NCI-H1092 treated with DMSO at 0.1 percent for 48 hours (cell line): Measurements from ENCODE around the gene PACC1.
"Not testable (repeated sequence)": the region's sequence is repeated elsewhere in the genome, so short reads cannot be mapped to it uniquely, and the experiment has no call there.

Experiments
- DNase-seq: peaks from one replicate; lab custom pipeline; 2025; lab: John Stamatoyannopoulos, UW

The PACC1 gene

DNA sequence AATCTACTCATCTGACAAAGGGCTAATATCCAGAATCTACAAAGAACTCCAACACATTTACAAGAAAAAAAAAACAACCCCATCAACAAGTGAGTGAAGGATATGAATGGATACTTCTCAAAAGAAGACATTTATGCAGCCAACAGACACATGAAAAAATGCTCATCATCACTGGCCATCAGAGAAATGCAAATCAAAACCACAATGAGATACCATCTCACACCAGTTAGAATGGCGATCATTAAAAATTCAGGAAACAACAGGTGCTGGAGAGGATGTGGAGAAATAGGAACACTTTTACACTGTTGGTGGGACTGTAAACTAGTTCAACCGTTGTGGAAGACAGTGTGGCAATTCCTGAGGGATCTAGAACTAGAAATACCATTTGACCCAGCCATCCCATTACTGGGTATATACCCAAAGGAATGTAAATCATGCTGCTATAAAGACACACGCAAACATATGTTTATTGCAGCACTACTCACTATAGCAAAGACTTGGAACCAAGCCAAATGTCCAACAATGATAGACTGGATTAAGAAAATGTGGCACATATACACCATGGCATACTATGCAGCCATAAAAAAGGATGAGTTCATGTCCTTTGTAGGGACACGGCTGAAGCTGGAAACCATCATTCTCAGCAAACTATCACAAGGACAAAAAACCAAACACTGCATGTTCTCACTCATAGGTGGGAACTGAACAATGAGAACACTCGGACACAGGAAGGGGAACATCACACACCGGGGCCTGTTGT lies 18.8 kb downstream of the PACC1 start:
- not testable (repeated sequence) for DNase-seq

- no peak for DNase-seq
Measured at GRCh38 chr1:212388985-212389716, 25.5 kb downstream of the PACC1 start.

GRCh38 chr1:212386029-212386428 lies 28.7 kb downstream of the PACC1 start:
- no peak for DNase-seq

- no peak for DNase-seq
Measured at GRCh38 chr1:212381397-212382035, 33.2 kb downstream of the PACC1 start.

GRCh38 chr1:212379366-212379765 lies 35.3 kb downstream of the PACC1 start:
- DNase-seq, result no peak

DNA sequence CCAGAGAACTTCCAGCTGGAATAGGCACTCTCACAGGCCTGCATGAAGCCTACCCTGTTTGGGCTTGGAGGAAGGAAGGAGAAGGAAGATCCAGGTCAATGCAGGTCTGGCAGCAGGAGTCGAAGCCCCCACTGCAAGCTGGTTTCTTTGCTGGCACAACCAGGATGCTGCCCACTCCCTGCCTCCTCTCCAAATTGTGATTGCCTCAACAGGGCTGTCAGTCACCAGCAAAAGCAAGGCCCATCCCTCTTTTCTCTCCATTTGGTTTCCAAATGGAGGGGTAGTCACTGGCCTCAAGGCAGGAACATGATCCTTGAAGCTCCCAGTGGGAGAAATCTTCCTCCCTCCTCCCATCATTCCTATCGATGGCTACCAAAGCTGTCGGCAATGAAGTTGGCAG lies 37.0 kb downstream of the PACC1 start:
- DNase-seq, result no peak

DNA sequence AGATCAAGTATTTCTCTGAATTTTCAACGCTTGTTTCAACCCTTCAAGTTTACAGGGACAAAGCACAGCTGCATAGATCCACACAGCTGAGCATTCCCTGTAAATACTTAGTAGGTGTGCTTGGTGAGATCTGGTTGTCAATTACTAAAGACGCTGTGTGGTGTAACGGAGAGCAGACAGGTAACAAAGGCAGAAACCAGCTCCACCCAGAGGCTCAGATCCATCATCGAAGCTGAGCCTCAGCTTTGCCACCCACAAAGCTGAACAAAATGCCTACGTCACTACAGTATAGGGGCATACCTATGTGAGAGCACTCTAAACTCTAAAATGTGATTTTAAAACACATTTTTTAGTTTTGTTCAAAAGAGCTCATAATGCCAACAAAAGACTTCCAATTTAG lies 38.7 kb downstream of the PACC1 start:
- no peak for DNase-seq

DNA sequence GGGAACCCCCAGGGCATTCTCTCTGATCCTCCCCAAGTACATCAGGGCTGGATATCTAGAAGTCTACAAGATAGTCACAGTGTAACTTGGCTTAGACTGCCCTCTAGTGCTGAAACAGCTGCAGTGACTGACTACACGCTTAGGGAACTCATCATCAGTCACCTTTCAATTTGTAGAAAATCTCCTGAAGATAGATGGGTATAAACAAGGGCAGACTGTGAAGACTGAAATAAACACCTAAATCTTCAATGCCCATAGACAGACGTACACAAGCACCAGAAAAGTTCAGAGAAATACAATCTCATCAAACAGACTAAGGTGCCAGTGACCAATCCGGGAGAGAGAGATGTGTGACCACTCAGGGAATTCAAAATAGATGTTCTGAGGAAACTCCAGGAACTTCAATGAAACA lies 46.6 kb downstream of the PACC1 start:
- DNase-seq, result peak; percentile 35

GRCh38 chr1:212367474-212368072 lies 47.1 kb downstream of the PACC1 start:
- no peak for DNase-seq

DNA sequence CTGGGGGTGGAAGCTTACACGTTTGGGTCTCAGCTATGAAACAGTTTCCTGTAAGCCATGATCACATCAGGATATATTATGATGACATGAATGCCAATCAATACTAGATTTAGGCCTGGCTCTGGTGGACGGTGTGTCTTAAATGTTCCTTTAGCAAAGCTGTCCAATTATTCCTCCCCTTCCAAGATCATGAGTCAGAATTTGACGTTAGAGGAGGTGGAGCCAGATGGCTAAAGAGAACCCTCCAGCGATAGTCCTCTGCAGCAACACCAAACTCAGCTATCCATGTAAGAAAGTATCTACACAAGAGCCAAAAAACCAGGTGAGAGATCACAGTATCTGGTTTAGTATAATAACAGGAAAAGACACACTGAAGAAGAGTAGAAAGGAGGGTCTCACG lies 47.8 kb downstream of the PACC1 start:
- DNase-seq, result no peak

DNA sequence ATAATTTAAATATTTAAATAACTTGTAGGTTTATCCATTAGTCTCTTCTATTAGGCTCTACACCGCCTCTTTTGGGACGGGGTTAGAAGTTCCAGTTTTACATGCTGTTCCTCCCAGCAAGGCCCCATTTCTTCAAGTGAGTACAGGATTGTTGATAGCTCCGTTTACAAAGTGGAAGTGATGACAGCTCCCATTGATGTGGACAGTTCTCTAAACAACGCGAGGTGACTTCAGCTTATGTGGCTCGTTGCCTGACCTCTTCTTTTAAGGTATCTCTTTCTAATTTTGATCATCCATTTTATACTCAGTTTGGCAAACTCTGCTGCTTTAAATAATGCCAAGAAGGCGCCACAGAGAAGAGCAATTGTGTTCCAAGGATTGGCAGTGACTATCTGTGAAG lies 49.7 kb downstream of the PACC1 start:
- DNase-seq, result no peak

GRCh38 chr1:212359794-212360479 lies 54.7 kb downstream of the PACC1 start:
- DNase-seq, result no peak

DNA sequence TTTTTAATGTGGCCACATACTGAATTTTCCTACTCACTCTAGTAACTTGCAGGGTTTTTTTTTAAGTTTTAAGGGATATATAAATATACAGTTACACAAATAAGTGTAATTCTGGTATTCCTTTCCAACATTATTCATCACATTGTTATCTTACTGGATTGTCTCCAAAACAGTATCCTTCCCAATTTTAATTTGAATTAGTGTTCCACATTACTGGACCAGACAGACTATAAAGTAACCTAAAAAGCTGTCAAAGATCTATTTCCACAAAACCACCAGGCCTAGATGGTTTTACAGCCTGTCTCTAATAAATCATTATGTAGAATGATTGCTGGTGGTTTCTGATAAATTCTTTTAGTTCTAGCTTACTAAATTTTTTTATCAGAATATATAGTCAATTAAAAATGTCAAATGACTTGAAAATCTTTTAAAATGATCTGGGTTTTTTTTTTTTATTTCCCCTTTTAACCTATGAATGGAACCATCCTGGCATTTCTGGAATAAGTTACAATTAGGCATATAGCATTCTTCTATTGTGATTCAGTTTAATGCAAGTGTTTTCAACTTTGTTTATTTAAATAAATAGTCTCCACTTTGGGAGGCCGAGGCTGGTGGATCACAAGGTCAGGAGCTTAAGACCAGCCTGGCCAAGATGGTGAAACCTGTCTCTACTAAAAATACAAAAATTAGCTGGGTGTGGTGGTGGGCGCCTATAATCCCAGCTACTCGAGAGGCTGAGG lies 59.3 kb downstream of the PACC1 start:
- DNase-seq, result no peak

GRCh38 chr1:212354464-212354863 lies 60.2 kb downstream of the PACC1 start:
- DNase-seq, result no peak

DNA sequence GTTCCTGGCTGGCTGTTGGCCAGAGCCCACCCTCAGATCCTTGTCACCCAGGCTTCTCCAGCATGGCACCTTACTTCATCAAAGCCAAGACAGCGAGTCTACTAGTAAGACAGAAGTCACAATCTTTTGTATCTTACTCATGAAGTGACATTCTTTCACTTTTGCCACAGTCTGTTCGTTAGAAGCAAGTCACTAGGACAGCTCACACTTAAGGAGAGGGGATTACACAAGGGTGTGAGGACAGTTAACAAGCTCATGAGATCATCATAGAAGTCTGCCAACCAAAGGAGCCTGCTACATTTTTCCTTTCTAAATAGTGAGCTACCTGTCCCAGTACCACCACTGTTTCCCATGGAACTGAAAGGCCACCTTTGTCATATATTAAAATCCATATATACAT lies 61.5 kb downstream of the PACC1 start:
- DNase-seq, result no peak

GRCh38 chr1:212351588-212352362 lies 62.9 kb downstream of the PACC1 start:
- DNase-seq, result no peak

DNA sequence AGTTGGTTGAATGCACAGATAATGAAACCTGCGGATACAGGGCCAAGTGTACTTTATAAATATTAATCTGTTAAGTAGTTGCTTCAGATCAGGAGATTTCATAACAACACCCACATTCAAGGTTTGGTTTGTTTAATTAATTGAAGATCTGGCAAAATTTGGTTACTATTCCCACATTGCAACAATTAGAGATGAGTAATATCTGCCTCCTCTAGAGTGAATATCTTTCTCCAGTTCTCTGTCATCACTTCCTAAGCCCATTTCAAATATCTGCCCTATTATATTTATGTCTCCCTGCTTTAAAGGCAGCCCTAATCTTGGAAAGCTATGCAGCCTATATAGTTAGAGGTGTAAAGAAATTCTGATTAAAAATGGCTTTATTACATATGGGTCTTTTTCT lies 68.1 kb downstream of the PACC1 start:
- no peak for DNase-seq

- DNase-seq, result no peak
Measured at GRCh38 chr1:212344905-212345304, 69.8 kb downstream of the PACC1 start.

GRCh38 chr1:212341090-212341489 lies 73.6 kb downstream of the PACC1 start:
- no peak for DNase-seq

DNA sequence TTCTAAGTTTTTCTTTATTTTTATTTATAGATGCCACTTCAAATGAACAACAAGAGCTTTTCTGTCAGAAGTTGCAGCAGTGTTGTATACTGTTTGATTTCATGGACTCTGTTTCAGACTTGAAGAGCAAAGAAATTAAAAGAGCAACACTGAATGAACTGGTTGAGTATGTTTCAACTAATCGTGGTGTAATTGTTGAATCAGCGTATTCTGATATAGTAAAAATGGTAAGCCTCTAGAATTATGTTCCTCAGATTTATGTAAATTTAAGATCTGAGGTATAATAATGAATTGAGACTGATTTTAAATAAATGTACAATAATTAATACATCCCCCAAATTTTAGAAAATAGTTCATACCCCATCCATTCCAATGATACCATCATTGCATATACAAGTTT lies 85.6 kb downstream of the PACC1 start:
- no peak for DNase-seq

DNA sequence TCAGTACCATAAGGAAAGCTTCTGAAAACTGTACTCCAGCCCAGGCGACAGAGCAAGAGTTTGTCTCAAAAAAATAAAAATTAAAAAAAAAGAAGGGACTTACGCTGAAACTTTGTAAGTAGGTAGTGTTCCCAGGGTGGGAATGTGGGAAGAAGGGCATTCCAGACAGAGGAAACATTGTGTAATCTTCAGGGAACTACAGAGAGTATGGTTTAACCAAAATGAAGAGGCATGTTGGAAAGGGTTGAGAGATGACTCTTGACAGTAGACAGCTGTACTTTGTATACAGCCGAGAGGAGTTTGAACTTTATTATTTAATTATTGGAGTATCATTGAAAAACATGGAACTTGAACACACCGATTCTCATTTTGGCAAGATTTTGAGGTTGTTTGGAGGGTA lies 86.4 kb downstream of the PACC1 start:
- no peak for DNase-seq
